NCI-H524 treated with DMSO at 0.1 percent for 48 hours (cell line): Measurements from ENCODE around the gene KDM6B.
"Not testable (repeated sequence)": the region's sequence is repeated elsewhere in the genome, so short reads cannot be mapped to it uniquely, and the experiment has no call there.

Experiments used
- DNase-seq: peaks from one replicate; lab custom pipeline; 2025; lab: John Stamatoyannopoulos, UW

The KDM6B gene

DNA sequence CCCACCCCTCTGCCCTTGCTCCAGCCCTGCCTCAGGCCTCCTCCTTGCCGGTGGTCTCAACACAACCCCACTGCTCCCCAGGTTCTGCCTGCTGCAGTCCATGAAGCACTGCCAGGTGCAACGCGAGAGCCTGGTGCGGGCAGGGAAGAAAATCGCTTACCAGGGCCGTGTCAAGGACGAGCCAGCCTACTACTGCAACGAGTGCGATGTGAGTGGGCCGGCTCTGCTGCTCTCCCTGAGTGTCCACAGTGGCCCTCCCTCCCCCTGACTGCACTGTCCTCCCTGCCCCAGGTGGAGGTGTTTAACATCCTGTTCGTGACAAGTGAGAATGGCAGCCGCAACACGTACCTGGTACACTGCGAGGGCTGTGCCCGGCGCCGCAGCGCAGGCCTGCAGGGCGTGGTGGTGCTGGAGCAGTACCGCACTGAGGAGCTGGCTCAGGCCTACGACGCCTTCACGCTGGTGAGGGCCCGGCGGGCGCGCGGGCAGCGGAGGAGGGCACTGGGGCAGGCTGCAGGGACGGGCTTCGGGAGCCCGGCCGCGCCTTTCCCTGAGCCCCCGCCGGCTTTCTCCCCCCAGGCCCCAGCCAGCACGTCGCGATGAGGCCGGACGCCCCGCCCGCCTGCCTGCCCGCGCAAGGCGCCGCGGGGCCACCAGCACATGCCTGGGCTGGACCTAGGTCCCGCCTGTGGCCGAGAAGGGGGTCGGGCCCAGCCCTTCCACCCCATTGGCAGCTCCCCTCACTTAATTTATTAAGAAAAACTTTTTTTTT lies 19.1 kb downstream of the KDM6B start:
- no peak for DNase-seq

DNA sequence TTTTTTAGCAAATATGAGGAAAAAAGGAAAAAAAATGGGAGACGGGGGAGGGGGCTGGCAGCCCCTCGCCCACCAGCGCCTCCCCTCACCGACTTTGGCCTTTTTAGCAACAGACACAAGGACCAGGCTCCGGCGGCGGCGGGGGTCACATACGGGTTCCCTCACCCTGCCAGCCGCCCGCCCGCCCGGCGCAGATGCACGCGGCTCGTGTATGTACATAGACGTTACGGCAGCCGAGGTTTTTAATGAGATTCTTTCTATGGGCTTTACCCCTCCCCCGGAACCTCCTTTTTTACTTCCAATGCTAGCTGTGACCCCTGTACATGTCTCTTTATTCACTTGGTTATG lies 19.6 kb downstream of the KDM6B start:
- no peak for DNase-seq

DNA sequence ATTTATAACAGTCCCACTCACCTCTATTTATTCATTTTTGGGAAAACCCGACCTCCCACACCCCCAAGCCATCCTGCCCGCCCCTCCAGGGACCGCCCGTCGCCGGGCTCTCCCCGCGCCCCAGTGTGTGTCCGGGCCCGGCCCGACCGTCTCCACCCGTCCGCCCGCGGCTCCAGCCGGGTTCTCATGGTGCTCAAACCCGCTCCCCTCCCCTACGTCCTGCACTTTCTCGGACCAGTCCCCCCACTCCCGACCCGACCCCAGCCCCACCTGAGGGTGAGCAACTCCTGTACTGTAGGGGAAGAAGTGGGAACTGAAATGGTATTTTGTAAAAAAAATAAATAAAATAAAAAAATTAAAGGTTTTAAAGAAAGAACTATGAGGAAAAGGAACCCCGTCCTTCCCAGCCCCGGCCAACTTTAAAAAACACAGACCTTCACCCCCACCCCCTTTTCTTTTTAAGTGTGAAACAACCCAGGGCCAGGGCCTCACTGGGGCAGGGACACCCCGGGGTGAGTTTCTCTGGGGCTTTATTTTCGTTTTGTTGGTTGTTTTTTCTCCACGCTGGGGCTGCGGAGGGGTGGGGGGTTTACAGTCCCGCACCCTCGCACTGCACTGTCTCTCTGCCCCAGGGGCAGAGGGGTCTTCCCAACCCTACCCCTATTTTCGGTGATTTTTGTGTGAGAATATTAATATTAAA lies 20.2 kb downstream of the KDM6B start:
- DNase-seq = no peak

DNA sequence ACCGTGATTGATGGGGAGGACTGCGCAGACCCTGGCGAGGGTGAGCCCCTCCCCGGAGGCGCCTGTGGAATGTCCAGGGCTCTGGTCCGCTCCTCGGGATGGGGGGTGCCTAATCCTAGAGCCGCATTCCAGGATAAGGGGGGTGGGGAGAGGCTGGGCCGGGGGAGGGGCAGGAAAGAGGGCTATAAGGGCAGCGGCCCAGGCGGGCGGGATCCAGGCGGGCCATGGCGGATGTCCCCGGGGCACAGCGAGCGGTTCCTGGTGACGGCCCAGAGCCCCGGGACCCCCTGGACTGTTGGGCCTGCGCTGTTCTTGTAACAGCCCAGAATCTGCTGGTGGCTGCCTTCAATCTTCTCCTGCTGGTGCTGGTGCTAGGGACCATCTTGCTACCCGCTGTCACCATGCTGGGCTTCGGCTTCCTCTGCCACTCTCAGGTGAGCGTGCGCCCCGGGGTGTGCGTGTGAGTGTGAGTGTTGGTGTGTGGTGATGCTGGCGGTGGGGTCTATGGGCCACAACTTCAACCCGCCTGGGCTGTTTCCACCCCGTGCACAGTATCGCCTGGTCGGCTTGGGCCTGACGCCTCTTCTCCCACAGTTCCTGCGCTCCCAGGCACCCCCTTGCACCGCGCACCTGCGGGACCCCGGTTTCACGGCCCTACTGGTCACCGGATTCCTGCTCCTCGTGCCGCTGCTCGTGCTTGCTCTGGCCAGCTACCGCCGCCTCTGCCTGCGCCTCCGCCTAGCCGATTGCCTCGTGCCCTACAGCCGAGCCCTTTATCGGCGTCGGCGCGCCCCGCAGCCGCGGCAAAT lies 21.0 kb downstream of the KDM6B start, which contains the start of gene TMEM88:
Gene TMEM88, plus strand, starts transcription at position 216 of the 809 bp plus-strand sequence. Its CDS starts 9 bp downstream, at position 225.
- DNase-seq = no peak

DNA sequence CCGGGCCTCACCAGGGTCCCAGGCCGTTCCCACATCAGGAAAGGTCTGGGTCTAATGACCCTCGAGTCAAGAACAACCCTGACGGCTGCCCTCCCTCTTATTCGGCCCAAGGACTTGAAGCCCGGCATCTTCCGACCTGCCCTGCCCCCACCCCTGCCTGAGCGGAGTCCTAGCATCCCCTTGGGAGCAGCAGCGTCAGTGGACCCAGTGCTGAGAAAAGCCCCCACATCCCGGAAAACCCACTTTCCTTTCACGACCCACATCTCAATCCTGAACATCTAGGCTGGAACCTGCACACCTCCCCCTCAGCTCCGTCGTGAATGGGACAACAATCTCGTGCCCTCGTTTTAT lies 21.6 kb downstream of the KDM6B start:
- DNase-seq = no peak

DNA sequence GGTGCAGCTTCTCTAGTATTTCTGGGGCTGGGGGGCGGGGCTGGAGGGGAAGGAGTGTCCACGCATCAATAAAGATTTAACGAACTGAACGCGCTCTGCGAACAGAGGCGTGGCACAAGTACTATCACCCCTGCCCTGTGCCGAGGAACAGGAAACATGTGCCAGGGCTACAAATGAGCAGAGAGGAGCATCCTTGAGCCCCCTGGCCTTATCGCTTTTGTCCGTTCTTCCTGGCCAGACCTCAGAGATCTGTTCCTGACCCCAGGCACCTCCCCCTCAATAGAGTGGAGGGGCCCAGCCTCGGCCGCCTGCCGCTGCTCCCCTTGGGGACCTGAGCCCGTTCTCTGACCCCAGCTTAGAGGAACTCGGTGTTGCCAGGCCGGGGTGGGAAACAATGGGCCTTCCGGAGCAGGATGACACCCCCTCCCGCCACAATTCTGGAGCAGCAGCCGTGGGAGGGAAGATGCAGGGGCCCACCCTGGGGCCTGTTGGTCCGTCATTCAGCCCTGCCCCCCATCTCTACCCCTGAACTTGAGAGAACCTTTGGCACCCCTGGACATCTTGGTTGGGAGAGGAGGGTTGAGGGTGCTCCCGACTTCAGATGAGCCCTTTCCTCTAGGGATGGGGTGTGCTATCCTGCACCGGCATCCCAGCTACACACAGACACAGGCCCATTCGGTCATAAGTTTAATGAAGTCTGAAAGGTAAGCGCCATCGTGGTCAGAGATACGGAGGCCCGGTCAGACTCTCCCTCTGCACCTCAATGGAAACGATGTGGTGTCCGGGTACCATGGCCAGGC lies 22.2 kb downstream of the KDM6B start:
- DNase-seq = no peak

DNA sequence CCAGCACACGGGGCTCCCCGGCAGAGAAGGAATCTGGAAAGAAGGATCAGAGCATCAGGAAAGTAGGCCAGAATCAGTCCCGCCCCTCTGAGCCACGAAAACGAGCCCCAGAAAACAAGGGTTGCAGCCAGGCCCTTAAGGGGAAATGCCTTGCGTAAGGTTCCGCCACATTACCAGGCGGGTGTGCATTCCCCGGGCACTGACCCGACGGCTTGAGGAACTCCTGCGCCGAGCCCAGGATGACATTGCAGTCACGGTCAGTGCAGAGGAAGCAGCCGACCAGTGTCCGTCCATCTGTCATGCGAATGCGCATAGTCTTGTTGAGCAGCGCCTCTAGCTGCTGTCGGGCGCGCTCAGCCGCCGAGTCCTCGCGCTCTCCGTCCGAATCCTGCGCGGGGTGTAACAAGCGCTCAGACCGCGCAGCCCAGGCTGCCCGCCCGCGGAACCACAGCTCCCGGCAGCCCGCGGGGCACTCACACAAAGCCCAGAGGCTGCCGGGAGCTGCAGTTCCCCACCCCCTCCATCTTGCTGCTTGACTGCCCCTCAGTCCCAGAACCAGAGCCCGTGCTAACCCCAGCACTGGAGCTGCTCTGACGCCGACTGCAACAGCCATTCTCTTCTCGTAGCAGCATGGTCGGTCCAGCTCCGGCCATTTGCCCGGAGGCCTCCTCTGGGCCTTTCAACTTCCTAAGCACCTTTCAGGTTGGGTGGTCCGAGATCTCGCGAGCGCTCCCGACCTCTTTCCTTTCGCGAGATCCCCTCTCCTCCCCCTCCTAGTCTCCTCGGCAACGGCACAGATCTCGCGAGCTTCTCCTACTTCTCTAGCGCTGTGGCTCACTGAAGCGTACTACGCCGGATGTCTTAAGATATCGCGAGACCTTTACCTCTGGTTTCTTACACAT lies 23.0 kb downstream of the KDM6B start, which contains the start of gene NAA38:
Gene NAA38, minus strand, starts transcription at position 749 of the 902 bp plus-strand sequence. Its CDS starts 96 bp downstream, at position 653.
- DNase-seq = peak; percentile 67

DNA sequence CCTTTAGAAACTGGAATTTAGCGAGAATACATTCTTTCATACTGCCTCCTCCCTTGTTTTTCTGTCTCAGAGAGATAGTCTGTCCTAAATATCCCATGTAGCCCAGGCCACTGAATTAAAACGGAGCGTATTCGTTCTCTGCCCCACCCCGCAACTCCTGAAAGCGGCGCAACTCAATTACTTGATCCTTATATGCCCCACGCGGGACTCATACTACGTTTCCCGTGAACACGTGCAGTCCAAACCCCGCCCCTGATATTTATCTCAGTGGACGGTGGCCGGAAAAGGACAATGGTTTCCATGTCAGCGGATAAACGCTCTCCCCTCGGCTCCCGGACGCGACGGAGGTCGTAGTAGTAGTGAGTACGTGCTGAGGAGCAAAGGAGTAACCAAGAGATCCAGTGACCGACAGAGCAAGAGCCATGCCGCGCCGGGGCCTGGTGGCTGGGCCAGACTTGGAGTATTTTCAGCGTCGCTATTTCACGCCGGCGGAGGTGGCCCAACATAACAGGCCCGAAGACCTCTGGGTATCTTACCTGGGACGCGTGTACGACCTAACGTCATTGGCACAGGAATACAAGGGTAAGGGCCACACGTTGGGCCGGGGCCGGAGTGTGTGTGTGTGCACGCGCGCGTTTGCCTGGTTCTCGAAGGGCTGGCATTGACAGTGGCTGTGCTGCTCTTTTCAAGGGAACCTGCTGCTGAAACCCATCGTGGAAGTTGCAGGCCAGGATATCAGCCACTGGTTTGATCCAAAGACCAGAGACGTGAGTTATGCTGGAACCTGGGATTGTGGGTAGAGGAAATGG lies 23.9 kb downstream of the KDM6B start, which contains the start of gene CYB5D1:
Gene CYB5D1, plus strand, starts transcription at position 291 of the 809 bp plus-strand sequence. Its CDS starts 132 bp downstream, at position 423.
- no peak for DNase-seq

DNA sequence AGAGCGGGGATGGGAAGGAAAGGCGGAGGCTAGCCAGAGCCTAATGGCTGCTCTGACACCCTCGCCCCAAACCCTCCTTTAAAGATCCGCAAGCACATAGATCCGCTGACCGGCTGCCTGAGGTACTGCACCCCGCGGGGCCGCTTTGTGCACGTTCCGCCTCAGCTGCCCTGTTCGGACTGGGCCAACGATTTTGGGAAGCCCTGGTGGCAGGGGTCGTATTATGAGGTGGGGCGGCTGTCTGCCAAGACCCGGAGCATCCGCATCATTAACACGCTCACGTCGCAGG lies 24.4 kb downstream of the KDM6B start:
- no peak for DNase-seq

DNA sequence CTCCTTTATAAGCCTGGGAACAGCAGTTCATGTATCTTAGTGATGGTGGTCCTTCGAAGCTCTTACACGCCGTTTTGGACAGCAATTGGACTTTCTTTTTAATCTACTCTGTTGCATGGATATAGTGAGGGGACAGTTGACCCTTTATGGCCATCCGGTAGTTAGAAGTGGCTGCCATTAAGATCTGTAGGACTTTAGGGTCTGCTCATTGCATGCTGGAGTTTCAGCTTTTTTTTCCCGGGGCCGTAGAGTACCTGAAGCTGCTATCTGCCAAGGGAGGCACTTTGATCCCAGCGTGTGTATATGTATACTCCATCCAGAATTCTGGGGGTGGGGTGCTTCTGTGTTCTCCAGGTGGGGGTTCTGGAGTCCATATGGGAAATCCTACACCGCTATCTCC lies 25.0 kb downstream of the KDM6B start:
- DNase-seq = no peak

DNA sequence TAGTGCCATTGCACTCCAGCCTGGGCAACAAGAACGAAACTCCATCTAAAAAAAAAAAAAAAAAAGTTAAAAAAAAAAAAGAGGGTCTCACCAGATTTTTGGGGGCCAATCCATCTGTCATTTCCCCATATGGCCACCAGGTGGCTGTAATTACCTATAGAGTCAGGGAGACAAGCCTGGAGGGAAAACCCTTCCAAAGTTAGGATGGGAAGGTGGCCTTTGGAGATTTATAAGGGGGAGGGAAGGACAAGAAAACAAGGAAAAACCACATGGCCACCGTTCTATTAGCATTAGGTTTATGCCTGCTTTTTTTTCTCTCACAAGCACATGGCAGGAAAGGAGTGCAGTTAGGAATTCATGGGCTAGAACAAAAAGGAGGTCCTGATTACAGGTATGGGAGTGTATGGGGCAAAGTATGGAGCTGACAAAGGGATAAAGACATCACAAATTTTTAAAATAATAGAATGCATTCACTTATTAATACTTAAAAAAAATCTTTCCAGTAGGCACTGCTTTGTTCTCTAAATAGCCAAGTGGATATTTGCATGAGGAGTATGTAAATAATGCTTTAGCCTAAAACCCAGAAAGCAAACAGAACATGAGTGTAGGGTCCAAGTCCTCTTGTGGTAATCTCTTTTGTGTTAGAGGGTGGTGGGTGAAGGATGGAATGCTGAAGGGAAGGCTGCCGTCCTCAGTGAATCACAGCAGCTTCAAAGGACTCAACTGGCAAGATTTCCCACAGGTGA lies 28.8 kb downstream of the KDM6B start:
- DNase-seq = no peak

DNA sequence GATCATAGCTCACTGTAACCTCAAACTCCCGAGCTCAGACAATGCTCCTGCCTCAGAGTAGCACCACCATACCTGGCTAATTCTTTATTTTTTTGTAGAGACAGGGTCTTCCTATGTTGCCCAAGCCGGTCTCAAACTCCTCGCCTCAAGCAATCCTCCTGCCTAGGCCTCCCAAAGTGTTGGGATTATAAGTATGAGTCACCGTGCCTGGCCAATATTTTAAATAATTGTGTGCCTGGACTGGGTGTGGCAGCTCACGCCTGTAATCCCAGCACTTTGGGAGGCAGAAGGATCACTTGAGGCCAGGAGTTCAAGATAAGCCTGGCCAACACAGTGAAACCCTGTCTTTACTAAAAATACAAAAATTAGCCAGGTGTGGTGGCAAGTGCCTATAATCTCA lies 30.4 kb downstream of the KDM6B start:
- not testable (repeated sequence) for DNase-seq

DNA sequence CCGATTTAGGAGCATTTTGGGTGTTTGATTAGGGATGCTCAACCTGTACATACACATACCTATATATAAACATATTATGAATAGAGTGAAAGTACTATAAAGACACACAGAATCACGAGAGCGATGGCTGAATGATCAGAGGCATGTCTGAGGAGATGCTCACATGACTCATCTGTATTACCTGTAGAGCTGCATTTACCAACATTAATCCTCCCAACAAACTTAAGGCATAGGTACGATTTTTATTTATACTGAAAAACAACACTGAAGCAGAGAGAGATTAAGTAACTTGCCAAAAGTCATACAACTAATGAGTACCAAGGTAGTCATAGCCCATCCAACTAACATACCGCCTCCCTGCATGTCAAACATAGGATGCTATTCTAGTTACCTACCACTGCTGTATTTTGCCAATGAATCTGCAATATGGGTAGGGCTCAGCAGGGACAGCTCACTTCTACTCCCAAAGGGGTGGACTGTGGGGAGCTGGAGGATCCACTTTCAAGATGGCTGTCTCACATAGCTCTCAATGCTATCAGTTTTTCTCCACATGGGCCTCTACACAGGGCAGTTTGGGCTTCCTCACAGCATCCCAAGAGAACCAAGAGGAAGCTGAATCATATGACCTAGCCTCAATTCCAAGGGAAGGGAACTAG lies 31.1 kb downstream of the KDM6B start:
- DNase-seq = no peak

DNA sequence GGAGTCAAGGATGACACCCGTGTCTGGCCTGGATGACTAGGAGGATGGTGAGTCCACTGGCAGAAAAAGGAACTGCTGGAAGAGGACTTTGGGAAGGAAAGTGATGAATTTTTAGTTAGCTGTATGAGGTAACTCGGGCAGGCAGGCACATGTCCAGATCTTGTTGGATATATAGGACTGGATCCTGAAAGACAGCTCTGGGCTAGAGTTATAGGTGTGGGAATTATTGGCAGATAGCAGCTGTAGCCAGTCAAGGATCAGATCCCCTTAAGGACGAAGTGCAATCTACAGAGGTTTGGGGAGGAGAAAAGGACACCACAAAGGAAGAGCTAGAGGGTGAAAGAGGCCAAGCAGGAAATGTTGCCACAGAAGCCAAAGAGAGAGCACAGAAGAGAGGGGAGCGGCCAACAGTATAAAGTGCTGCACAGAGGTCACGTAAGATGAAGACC lies 33.9 kb downstream of the KDM6B start:
- no peak for DNase-seq

DNA sequence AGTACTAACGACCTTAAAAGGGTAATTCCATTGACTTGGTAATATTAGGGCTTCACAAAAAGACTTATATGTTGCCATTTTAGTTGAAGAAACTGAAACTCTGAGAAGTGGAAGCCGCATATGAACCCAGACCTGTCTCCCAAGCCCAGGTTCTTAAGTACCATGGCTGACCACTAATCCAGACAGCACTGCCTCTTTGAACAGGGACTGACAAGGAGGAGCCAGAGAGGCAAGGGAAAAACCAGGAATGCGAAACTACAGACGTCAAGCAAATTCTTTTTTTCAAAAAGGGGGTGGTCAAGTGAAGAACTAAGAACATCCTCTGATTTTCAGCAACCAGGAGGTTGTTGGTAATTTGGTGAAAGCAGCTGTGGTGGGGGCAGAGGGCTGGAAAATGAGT lies 39.0 kb downstream of the KDM6B start:
- DNase-seq = no peak

DNA sequence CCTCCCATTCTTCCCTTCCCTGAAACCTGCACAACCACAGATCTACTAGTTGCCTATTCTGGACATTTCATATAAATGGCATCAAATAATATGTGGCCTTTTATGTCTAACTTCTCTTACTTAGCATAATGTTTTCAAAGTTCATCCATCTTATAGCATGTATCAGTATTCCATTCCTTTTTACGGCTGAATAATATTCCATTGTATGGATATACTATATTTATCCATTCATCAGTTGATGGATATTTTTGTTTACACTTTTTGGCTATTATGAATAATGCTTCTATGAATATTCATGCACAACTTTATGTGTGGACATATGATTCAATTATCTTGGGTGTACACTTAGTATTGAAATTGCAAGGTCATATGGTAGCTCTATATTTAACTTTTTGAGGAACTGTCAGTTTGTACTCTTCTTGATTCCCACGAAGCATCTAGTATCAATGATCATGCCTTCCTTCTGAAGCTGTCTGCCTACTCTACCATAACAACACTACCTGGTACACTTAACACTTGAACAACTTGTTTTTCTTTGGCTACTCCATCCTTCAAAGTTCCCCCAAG lies 41.9 kb downstream of the KDM6B start:
- DNase-seq = no peak

DNA sequence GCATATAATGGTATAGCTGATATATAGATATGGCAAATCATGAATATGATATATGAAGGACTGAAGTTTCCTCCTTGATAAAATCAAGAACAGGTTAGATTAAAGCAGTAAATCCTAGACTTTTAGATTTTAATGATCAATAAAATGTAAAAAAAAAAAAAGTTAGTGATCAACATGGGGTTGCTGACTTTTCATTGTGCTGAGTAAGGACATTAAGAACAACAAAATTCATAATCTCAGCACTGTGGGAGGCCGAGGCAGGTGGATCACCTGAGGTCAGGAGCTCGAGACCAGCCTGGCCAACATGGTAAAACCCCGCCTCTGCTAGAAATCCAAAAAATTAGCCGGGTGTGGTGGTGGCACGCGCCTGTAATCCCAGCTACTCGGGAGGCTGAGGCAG lies 44.2 kb downstream of the KDM6B start:
- no peak for DNase-seq
